NB4 (cell line): ENCODE results near the gene FBXO27.

Experiments used
- DNase-seq: peaks from one replicate; pipeline ENCODE4 v3.0.0; 2010; ENCODE audit warnings: low read depth
- H3K4me3 ChIP-seq: one replicate; pipeline ENCODE4 v1.5.1; 2011; ENCODE audit warnings: mild to moderate bottlenecking, low read depth, low read length, moderate library complexity
- MYC ChIP-seq: IDR thresholded peaks from 2 replicates; pipeline ENCODE4 v1.6.1; 2011; ENCODE audit warnings: low read depth, low read length
- POLR2A ChIP-seq: IDR thresholded peaks from 2 replicates; pipeline ENCODE4 v1.6.1; 2011; ENCODE audit warnings: mild to moderate bottlenecking; ENCODE audit not compliant: insufficient read length; ENCODE audit errors: extremely low read depth
- TF ChIP-seq, protein P1 (sequence below): IDR thresholded peaks from 2 replicates; pipeline ENCODE4 v1.6.1; 2011; ENCODE audit warnings: low read depth, low read length
- TF ChIP-seq, protein P2 (sequence below): IDR thresholded peaks from one replicate; pipeline ENCODE4 v1.5.1; 2012; ENCODE audit warnings: low read depth, low read length

The FBXO27 gene

GRCh38 chr19:39036581-39036980 is 4.2 kb upstream of the FBXO27 start:
- H3K4me3 ChIP-seq, result no peak overlapping the region
- TF ChIP-seq, protein P1, sequence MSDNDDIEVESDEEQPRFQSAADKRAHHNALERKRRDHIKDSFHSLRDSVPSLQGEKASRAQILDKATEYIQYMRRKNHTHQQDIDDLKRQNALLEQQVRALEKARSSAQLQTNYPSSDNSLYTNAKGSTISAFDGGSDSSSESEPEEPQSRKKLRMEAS, result no peak
- TF ChIP-seq POLR2A (no peak), MYC (no peak)
- TF ChIP-seq, protein P2, sequence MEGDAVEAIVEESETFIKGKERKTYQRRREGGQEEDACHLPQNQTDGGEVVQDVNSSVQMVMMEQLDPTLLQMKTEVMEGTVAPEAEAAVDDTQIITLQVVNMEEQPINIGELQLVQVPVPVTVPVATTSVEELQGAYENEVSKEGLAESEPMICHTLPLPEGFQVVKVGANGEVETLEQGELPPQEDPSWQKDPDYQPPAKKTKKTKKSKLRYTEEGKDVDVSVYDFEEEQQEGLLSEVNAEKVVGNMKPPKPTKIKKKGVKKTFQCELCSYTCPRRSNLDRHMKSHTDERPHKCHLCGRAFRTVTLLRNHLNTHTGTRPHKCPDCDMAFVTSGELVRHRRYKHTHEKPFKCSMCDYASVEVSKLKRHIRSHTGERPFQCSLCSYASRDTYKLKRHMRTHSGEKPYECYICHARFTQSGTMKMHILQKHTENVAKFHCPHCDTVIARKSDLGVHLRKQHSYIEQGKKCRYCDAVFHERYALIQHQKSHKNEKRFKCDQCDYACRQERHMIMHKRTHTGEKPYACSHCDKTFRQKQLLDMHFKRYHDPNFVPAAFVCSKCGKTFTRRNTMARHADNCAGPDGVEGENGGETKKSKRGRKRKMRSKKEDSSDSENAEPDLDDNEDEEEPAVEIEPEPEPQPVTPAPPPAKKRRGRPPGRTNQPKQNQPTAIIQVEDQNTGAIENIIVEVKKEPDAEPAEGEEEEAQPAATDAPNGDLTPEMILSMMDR, result no peak
- no peak for DNase-seq

- TF ChIP-seq, protein P2, result no peak
- TF ChIP-seq POLR2A (no peak), MYC (no peak)
- TF ChIP-seq, protein P1, result no peak
- peak; percentile 74 for DNase-seq
- no peak overlapping the region for H3K4me3 ChIP-seq
Observed at GRCh38 chr19:39031368-39032062, 834 bp downstream of the FBXO27 start.

DNA sequence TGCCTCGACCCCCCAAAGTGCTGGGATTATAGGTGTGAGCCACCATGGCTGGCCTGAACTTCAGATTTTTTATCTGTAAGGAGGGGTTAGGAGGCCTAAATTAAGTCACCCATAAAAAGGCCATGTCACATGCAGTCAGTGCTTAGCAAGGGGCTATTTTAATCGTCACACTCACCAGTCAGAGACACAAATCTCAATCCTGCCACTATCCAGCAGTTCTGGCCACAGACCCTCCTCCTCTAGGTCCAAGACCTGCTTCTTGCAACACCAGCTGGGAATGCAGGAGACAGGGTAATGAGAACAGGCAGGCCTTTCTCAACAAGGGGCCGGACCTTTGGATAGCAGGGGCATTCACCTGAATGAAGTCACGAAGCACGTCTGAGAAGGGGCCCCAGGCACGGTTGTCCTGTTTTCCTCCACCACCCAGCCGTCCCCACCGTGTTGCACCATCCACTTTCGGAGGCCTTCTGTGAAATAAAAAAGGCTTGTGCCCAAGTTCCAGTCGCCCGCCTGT is 1.4 kb downstream of the FBXO27 start:
- no peak overlapping the region for H3K4me3 ChIP-seq
- DNase-seq, result no peak
- TF ChIP-seq, protein P2, result no peak
- TF ChIP-seq POLR2A, result no peak
- TF ChIP-seq, protein P1, result peak; percentile 53; the same call in 1 of the 2 replicates

- no peak for TF ChIP-seq POLR2A
- TF ChIP-seq, protein P2, result no peak
- TF ChIP-seq, protein P1, result no peak
- TF ChIP-seq MYC, result no peak
- no peak for DNase-seq
- H3K4me3 ChIP-seq, result no peak overlapping the region
Observed at GRCh38 chr19:39024875-39025641, 7.3 kb downstream of the FBXO27 start.

- no peak overlapping the region for H3K4me3 ChIP-seq
- TF ChIP-seq, protein P1, result no peak
- TF ChIP-seq POLR2A, result no peak
- TF ChIP-seq MYC, result no peak
- TF ChIP-seq, protein P2, result no peak
- DNase-seq, result no peak
Observed at GRCh38 chr19:39021063-39021462, 11.3 kb downstream of the FBXO27 start.
